Mesenchymal stem cell (in vitro differentiated cells and primary cell): Measurements from ENCODE around the gene COX14.

ENCODE experiments used
- DNase-seq: peaks from one replicate; pipeline ENCODE4 v3.0.0-alpha.2; 2013
- H2AFZ ChIP-seq: one replicate; pipeline ENCODE4 v1.6.1; 2013; ENCODE audit warnings: low read depth, mild to moderate bottlenecking, control low read depth, inconsistent platforms, low read length, moderate library complexity
- H2AK5ac ChIP-seq: 2 replicates; pipeline ENCODE4 v1.6.1; 2013; ENCODE audit warnings: low read length, moderate library complexity, mild to moderate bottlenecking, inconsistent platforms; ENCODE audit not compliant: severe bottlenecking
- H2BK120ac ChIP-seq: one replicate; pipeline ENCODE4 v1.6.1; 2013; ENCODE audit warnings: low read depth, mild to moderate bottlenecking, inconsistent platforms, low read length, moderate library complexity
- H2BK12ac ChIP-seq, 2 experiments: one replicate each; pipeline ENCODE4 v1.6.1; 2013; ENCODE audit warnings: inconsistent platforms in 2 of 2, low read length in 2 of 2, mild to moderate bottlenecking in 2 of 2, moderate library complexity in 2 of 2, control low read depth in 1 of 2
- H2BK15ac ChIP-seq: one replicate; pipeline ENCODE4 v1.6.1; 2013; ENCODE audit warnings: mild to moderate bottlenecking, low read depth, inconsistent platforms; ENCODE audit not compliant: poor library complexity, severe bottlenecking
- H2BK5ac ChIP-seq: 2 replicates; pipeline ENCODE4 v1.6.1; 2013; ENCODE audit warnings: low read depth, mild to moderate bottlenecking, low read length, control low read depth, inconsistent platforms; ENCODE audit not compliant: poor library complexity, severe bottlenecking
- H3K14ac ChIP-seq, 2 experiments: one replicate each; pipeline ENCODE4 v1.6.1; 2013; ENCODE audit warnings: inconsistent platforms in 2 of 2, low read length in 2 of 2, control low read depth in 1 of 2, mild to moderate bottlenecking in 1 of 2, moderate library complexity in 1 of 2
- H3K18ac ChIP-seq, 2 experiments: one replicate each; pipeline ENCODE4 v1.6.1; 2013; ENCODE audit warnings: inconsistent platforms in 2 of 2, low read length in 2 of 2, control low read depth in 1 of 2, low read depth in 1 of 2, mild to moderate bottlenecking in 1 of 2
- H3K23ac ChIP-seq, 2 experiments: one replicate each; pipeline ENCODE4 v1.6.1; 2013; ENCODE audit warnings: inconsistent platforms in 2 of 2, low read length in 2 of 2, mild to moderate bottlenecking in 2 of 2, moderate library complexity in 2 of 2, control low read depth in 1 of 2
- H3K27ac ChIP-seq: 2 replicates; pipeline ENCODE4 v1.5.1; 2013; ENCODE audit warnings: mild to moderate bottlenecking, moderate library complexity, low read length, control low read depth, inconsistent platforms; ENCODE audit not compliant: poor library complexity, severe bottlenecking
- H3K27me3 ChIP-seq, 2 experiments: 2 replicates each; pipeline versions ENCODE4 v1.6.1 to v1.7.0; 2013; ENCODE audit warnings: low read length in 2 of 2, mild to moderate bottlenecking in 2 of 2, moderate library complexity in 2 of 2, control low read depth in 1 of 2, inconsistent platforms in 1 of 2; ENCODE audit not compliant: control insufficient read depth in 1 of 2, insufficient read depth in 1 of 2
- H3K36me3 ChIP-seq, 2 experiments: 2 replicates each; pipeline versions ENCODE4 v1.6.1 to v1.7.0; 2013; ENCODE audit warnings: low read length in 2 of 2, control low read depth in 1 of 2, inconsistent platforms in 1 of 2, low read depth in 1 of 2, mild to moderate bottlenecking in 1 of 2; ENCODE audit not compliant: insufficient read depth in 2 of 2, control insufficient read depth in 1 of 2
- H3K4ac ChIP-seq, 2 experiments: one replicate each; pipeline ENCODE4 v1.6.1; 2013; ENCODE audit warnings: inconsistent platforms in 2 of 2, low read length in 2 of 2, mild to moderate bottlenecking in 2 of 2, moderate library complexity in 2 of 2, control low read depth in 1 of 2, low read depth in 1 of 2
- H3K4me1 ChIP-seq: 2 replicates; pipeline ENCODE4 v1.6.1; 2013; ENCODE audit warnings: low read depth, low read length, control low read depth; ENCODE audit not compliant: control insufficient read depth, insufficient read depth
- H3K4me2 ChIP-seq: 2 replicates; pipeline ENCODE4 v1.6.1; 2013; ENCODE audit warnings: low read length, mild to moderate bottlenecking, inconsistent platforms; ENCODE audit not compliant: poor library complexity, severe bottlenecking
- H3K4me3 ChIP-seq, 2 experiments: 2 replicates each; pipeline versions ENCODE4 v1.5.1 to v1.7.0; 2013; ENCODE audit warnings: low read length in 2 of 2, mild to moderate bottlenecking in 2 of 2, control low read depth in 1 of 2, low read depth in 1 of 2; ENCODE audit not compliant: insufficient read depth in 1 of 2
- H3K79me1 ChIP-seq: replicated peaks from 2 replicates; pipeline ENCODE4 v1.6.1; 2013; ENCODE audit warnings: mild to moderate bottlenecking, control low read depth, low read length, inconsistent platforms; ENCODE audit not compliant: poor library complexity, severe bottlenecking
- H3K9ac ChIP-seq: 2 replicates; pipeline ENCODE4 v1.7.0; 2013; ENCODE audit warnings: mild to moderate bottlenecking, low read length, moderate library complexity
- H3K9me3 ChIP-seq: 2 replicates; pipeline ENCODE4 v1.7.0; 2013; ENCODE audit warnings: mild to moderate bottlenecking, low read length; ENCODE audit not compliant: control insufficient read depth
- H4K8ac ChIP-seq: one replicate; pipeline ENCODE4 v1.6.1; 2013; ENCODE audit warnings: inconsistent platforms, mild to moderate bottlenecking, low read length, moderate library complexity
- H4K91ac ChIP-seq: one replicate; pipeline ENCODE4 v1.6.1; 2013; ENCODE audit warnings: mild to moderate bottlenecking, low read length, inconsistent platforms
- WGBS: methylation state at CpG from one replicate; pipeline ENCODE4 v1.1.7; 2013; ENCODE audit warnings: mixed read lengths; 5-methylcytosine and 5-hydroxymethylcytosine counted together

Gene COX14

GRCh38 chr12:50160643-50161042 lies 48.6 kb downstream of the COX14 start:
- Histone ChIP-seq H3K36me3 (peaks cover 0 to 6% of the 10 kb centered on the region in 2 experiments), H3K9me3 (no peaks in the 10 kb centered on the region), H4K8ac (no peak overlapping the region), H4K91ac (no peak overlapping the region), H3K27ac (no peak overlapping the region), H2BK5ac (no peak overlapping the region), H2BK120ac (no peak overlapping the region), H3K4me1 (peaks cover 6% of the 10 kb centered on the region), H3K27me3 (no peaks in the 10 kb centered on the region), H3K4ac (no peak overlapping the region), H3K4me2 (no peak overlapping the region), H2BK12ac (no peak overlapping the region), H3K4me3 (no peak overlapping the region), H2AFZ (no peak overlapping the region), H3K18ac (no peak overlapping the region), H3K23ac (no peak overlapping the region), H2BK15ac (no peak overlapping the region), H3K14ac (no peak overlapping the region), H3K79me1 (peaks cover 4% of the 10 kb centered on the region), H3K9ac (no peak overlapping the region), H2AK5ac (no peak overlapping the region)
- no peak for DNase-seq

GRCh38 chr12:50162230-50162629 lies 50.2 kb downstream of the COX14 start:
- Histone ChIP-seq H3K27ac (no peak overlapping the region), H3K27me3 (no peaks in the 10 kb centered on the region)
- WGBS, result 92% methylated on average over 1 of the region's 2 CpGs

DNA sequence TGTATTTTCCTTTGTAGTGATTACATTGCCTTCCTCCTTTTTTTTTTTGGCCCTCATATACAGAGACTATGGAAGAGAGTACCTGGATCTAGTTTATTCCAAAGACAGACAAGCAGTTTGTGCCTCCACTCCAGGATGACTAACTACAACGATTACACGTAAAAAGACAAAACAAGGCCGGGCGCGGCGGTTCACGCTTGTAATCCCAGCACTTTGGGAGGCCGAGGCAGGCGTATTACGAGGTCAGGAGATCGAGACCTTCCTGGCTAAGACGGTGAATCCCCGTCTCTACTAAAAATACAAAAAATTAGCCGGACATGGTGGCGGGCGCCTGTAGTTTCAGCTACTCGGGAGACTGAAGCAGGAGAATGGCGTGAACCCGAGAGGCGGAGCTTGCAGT lies 52.9 kb downstream of the COX14 start:
- H3K79me1 ChIP-seq, result peaks cover 1% of the 10 kb centered on the region
- peaks cover 6% of the 10 kb centered on the region for H3K9me3 ChIP-seq
- no peak overlapping the region for H3K27ac ChIP-seq
- no peaks in the 10 kb centered on the region for H3K27me3 ChIP-seq
- no peak overlapping the region for H2BK120ac ChIP-seq
- no peak overlapping the region for H2AK5ac ChIP-seq
- no peak overlapping the region for H3K4me3 ChIP-seq
- H4K8ac ChIP-seq, result no peak overlapping the region
- no peak overlapping the region for H2BK12ac ChIP-seq
- no peak overlapping the region for H3K23ac ChIP-seq
- H2BK15ac ChIP-seq, result no peak overlapping the region
- H2BK5ac ChIP-seq, result no peak overlapping the region
- H3K4me2 ChIP-seq, result no peak overlapping the region
- H3K14ac ChIP-seq, result no peak overlapping the region
- no peak overlapping the region for H2AFZ ChIP-seq
- H3K9ac ChIP-seq, result no peak overlapping the region
- H3K18ac ChIP-seq, result no peak overlapping the region
- 97% methylated on average over 20 of the region's 20 CpGs for WGBS
- no peak overlapping the region for H3K4ac ChIP-seq
- peaks cover 1% of the 10 kb centered on the region for H3K4me1 ChIP-seq
- no peaks in the 10 kb centered on the region for H3K36me3 ChIP-seq
- DNase-seq, result no peak
- no peak overlapping the region for H4K91ac ChIP-seq

More at GRCh38 chr12:50162230-50162629, 50.2 kb downstream of the COX14 start:
- Histone ChIP-seq H3K9ac (no peak overlapping the region), H3K14ac (no peak overlapping the region), H3K4me3 (no peak overlapping the region), H2BK12ac (no peak overlapping the region), H2BK5ac (no peak overlapping the region), H2BK120ac (no peak overlapping the region), H3K4me1 (peaks cover 4% of the 10 kb centered on the region), H3K36me3 (peaks cover 0 to 6% of the 10 kb centered on the region in 2 experiments), H4K91ac (no peak overlapping the region), H3K4ac (no peak overlapping the region), H3K9me3 (no peaks in the 10 kb centered on the region), H3K4me2 (no peak overlapping the region), H3K18ac (no peak overlapping the region), H3K79me1 (peaks cover 4% of the 10 kb centered on the region), H2BK15ac (no peak overlapping the region), H3K23ac (no peak overlapping the region), H2AFZ (no peak overlapping the region), H4K8ac (no peak overlapping the region), H2AK5ac (no peak overlapping the region)
- peak; percentile 48 for DNase-seq

GRCh38 chr12:50166799-50167048 lies 54.7 kb downstream of the COX14 start:
- Histone ChIP-seq H3K23ac (peak overlapping the region in 1 of 2 experiments; percentile 83), H3K14ac (peak overlapping the region in 1 of 2 experiments; percentile 77), H2BK120ac (peak overlapping the region; percentile 85), H2AK5ac (no peak overlapping the region), H3K79me1 (peaks cover 1% of the 10 kb centered on the region), H2AFZ (peak overlapping the region; percentile 10), H3K4me1 (peaks cover 1% of the 10 kb centered on the region), H4K91ac (peak overlapping the region; percentile 14), H3K18ac (peak overlapping the region; percentile 64 to 96), H3K4me3 (peak overlapping the region; percentile 87 to 92), H3K36me3 (no peaks in the 10 kb centered on the region), H3K4me2 (peak overlapping the region; percentile 85), H3K27me3 (no peaks in the 10 kb centered on the region), H2BK5ac (peak overlapping the region; percentile 81), H2BK12ac (peak overlapping the region in 1 of 2 experiments; percentile 42), H3K9me3 (peaks cover 9% of the 10 kb centered on the region), H3K9ac (peak overlapping the region; percentile 92), H4K8ac (peak overlapping the region; percentile 94), H3K4ac (peak overlapping the region; percentile 54 to 94), H3K27ac (peak overlapping the region; percentile 74), H2BK15ac (peak overlapping the region; percentile 97)
- no peak for DNase-seq
- WGBS, result under 1% methylated on average over 12 of the region's 12 CpGs
